HG03571 (cell line): ENCODE results near the gene PLEKHG1.

Source experiments
- ATAC-seq: cut with Tn5 transposase; IDR thresholded peaks from one replicate; pipeline ENCODE4 v1.9.1; 2021; ENCODE audit not compliant: unreplicated experiment

The PLEKHG1 gene

DNA sequence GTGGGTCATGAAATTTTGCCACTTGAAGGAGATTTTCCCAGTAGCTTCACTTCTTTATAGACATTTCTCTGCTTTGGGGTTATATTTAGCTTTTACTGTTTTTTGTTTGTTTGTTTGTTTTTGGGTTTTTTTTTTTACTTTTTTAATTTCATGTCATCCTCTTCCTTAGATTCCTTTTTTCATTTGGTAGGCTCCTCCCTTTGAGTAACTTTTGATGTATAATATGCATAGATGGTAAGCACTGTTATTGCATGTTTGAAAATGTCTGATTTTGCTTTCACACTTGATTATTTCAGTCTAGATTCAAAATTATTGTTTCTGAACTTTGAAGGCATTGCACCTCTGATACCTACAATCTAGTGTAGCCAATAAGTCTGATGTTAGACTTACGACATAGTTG lies 37.6 kb downstream of the PLEKHG1 start:
- ATAC-seq = no peak

DNA sequence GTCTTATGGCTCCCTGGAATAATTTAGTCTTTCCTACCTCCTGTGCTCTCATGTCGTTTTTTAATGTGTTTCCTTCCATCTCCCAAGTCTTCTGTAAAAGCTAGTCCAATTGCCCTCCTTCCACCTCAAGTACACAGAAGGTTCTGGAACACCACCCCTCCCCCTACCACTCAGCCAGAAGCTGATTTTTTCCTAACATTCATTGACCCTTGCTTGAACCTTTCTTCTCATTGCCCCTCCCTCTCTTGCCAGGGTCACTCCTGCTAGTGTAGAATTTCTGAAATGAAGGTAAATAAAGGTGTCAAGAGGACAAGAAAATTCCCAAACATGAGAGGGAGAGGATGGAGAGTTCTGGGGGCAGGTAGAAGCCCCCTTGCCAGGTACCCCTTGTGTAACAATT lies 38.6 kb downstream of the PLEKHG1 start:
- ATAC-seq = no peak

DNA sequence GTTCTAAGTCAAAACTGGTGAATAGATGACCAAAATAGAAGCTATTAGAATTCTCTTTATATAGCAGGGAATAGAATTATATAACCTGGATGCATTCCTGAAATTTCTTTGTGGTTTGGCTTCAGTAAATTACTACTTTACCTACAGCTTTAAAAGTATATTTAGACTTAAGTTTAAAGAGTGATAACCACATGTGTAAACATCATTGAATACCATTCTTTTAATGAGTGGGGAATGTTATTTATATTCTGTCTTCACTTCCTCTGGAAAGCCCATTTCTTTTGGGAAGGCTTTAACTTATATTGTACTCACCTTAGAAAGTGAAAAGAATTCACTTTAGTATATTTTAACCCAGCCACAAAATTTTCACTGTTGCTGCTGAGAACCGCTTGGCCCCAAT lies 39.1 kb downstream of the PLEKHG1 start:
- no peak for ATAC-seq

DNA sequence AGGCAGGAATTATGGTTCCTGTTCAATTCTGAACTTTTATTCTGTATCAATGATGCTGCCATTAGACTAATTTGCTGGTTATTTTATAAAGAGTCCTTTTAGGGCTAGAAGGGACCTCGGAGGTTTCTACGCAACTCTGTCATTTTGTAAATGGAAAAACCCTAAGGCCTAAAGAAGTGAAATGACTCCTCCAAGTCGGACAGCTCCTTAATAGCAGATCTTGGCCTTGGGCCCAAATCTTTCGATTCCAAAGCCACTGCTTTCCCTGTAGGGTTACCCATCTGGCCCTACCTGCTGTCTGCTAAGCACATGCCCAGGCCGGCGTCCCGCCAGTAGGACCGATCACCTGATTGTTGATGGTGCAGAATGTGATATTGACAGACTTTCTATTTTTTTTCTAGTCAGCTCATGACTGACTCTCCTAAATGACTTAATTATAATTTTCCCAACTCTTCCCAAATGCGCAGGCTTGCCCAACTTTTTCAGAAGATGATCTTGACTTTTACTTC lies 40.2 kb downstream of the PLEKHG1 start:
- no peak for ATAC-seq

DNA sequence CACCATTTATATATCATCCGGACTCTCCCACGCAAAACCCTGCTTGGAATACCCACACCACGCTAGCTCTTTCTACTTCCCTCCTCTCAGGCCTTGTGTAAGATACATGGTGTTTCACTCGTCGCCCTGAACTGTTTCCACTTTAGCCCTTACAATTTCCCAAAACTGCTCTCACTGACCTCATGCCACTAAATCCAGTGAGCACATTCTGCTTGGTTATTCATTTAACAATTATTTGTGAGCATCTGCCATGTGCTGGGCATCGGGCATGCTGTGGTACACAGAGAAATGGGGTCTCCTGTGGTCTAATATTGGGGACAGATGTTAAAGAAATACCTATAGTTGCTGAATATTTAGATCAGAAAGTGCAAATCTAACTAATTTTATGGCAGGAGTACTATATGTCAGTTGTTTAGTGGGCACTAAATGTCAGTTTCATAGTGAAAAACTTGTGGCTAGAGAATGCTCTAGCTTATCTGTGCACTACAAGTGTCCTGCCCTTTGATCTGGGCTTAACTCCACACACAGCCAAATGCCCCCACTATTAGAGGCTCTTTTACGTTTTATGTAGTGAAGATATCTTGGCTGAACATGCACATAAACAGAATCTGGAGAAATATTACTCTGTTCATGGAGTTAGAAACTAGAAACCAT lies 41.0 kb downstream of the PLEKHG1 start:
- peak; percentile 42 for ATAC-seq

DNA sequence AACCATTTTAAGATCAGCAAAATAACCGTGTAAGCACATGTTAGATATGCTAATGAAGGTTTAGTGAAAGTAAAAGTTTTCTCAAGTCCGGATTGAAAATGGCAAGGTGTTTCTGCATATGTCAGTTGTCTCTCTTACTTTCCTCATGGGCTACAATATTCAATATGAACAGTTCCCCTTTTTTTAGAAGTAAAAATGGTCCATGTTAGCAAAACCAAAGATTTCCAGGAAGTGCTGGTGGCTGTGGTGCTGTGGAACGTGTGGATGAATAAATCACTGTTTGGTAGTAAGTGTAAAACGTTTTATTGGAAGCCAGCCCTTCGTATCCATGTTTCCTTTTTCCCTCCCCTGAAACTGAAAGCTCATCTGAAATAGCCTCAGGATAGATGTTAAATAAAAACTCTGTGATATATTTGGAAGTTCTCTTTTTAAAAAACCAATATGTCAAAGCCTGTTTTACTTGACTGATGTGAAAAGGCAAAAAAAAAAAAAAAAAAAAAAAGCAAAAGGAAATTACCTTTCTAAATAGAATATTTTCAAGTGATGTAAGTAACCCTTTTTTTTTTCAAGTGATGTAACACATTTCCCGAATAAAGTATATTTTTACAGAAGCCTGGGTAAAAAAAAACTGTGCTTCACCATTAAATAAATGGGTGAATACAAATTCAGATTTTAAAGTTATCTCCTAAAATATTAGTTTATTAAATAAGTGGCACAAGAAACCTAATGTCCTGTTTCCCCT lies 41.9 kb downstream of the PLEKHG1 start:
- ATAC-seq = peak; percentile 40

DNA sequence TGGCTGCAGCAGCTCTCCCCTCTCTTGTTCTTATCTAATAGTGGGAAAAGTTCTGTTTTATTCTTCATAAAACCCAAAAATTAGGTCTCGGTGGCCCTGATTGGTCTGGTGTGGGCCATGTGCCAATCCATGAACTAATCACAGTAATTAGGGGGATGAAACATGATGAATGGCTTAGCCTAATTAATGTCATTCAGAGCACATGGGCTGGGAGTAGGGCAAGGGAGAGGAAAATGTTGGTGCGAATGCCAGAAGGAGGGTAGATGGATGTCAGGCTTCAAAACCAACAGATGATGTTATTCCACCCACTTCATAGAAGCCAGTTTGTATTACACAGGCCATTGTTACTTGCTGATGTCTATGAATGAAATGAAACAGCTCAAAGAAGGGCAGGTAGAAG lies 46.5 kb downstream of the PLEKHG1 start:
- no peak for ATAC-seq

DNA sequence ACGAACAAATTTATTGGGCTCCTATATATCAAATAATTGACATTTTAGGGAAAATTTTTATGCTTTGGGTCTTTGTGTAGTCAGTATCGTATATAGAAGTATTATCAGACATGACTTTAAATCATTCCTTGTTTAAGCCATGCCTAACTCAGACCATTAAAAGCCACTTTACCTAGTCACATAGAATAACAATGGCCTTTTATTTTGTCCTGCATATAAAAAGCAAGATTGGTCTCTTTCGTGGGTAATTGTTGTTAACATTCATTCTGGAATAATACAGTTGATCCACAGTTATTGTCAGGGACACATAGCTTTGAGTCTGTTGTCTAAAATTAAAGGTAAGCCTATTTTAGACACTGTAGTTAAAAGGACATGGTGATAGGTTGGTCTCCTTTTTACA lies 47.4 kb downstream of the PLEKHG1 start:
- ATAC-seq = no peak
